Heart right ventricle (tissue), 16 donors: ENCODE data around the gene MRPS26. TPM values are rescaled to one million over a fixed set of nuclear protein-coding genes. Genes with fewer than 3 reads are reported as not detected.
A peak's percentile ranks its signal among the peaks of the same experiment; 100 is the strongest.
"Not testable (repeated sequence)": the region's sequence is repeated elsewhere in the genome, so short reads cannot be mapped to it uniquely, and the experiment has no call there.

Experiments used
- ATAC-seq, 8 donors: fragments of 200-7000 bp; cut with Tn5 transposase; one replicate each; pipeline ENCODE4 v1.9.1; 2020; ENCODE audit warnings: mild to moderate bottlenecking in 8 of 8, moderate library complexity in 8 of 8, moderate number of reproducible peaks in 1 of 8
- DNase-seq, 2 donors: peaks; one replicate each; pipeline ENCODE4 v3.0.0-alpha.2; 2020
- H3K27ac ChIP-seq, 10 donors: fragments of 200-600 bp; sonication (generic) in 2 of 10; one replicate each; pipeline versions ENCODE4 v1.5.0 to v1.8.0; 2020 to 2022; ENCODE audit warnings: mild to moderate bottlenecking in 3 of 10
- H3K27me3 ChIP-seq, 7 donors: fragments of 200-600 bp; one replicate each; pipeline ENCODE4 v1.8.0; 2021 to 2022; ENCODE audit warnings: mild to moderate bottlenecking in 2 of 7
- H3K36me3 ChIP-seq, 9 donors: fragments of 200-600 bp; sonication (generic) in 1 of 9; one replicate each; pipeline versions ENCODE4 v1.5.0 to v1.8.0; 2020 to 2022; ENCODE audit warnings: mild to moderate bottlenecking in 2 of 9
- H3K4me1 ChIP-seq, 9 donors: fragments of 200-600 bp; sonication (generic) in 1 of 9; one replicate each; pipeline versions ENCODE4 v1.5.0 to v1.8.0; 2020 to 2022; ENCODE audit warnings: mild to moderate bottlenecking in 4 of 9
- H3K4me3 ChIP-seq, 10 donors: fragments of 200-600 bp; sonication (generic) in 2 of 10; one replicate each; pipeline versions ENCODE4 v1.5.0 to v1.8.0; 2020 to 2022; ENCODE audit warnings: mild to moderate bottlenecking in 7 of 10, moderate library complexity in 2 of 10
- H3K9me3 ChIP-seq, 11 donors: fragments of 200-600 bp in 10 of 11; sonication (generic) in 2 of 11; one replicate each; pipeline versions ENCODE4 v1.5.0 to v1.8.0; 2013 to 2022; ENCODE audit warnings: mild to moderate bottlenecking in 2 of 11, control low read depth in 1 of 11, moderate library complexity in 1 of 11
- CTCF ChIP-seq, 9 donors: fragments of 200-600 bp; sonication (generic) in 2 of 9; IDR thresholded peaks; one replicate each; pipeline versions ENCODE4 v1.5.0 to v1.8.0; 2021 to 2022; ENCODE audit warnings: antibody characterized with exemption in 9 of 9, mild to moderate bottlenecking in 5 of 9, moderate library complexity in 1 of 9
- WGBS, 2 donors: extraction: QIAGEN DNeasy Blood & Tissue Kit; methylation state at CpG; one replicate each; pipeline ENCODE4 v1.1.7; 2013; ENCODE audit warnings: inconsistent platforms in 1 of 2; 5-methylcytosine and 5-hydroxymethylcytosine counted together
- intact Hi-C, 10 donors: fragments of 100-400 bp; cut with DNase I; formaldehyde crosslinking; loops; one replicate each; pipeline versions ENCODE4 v1.11.1 to v1.14.2; 2022
- polyA plus RNA-seq, 2 donors: library from polyadenylated mRNA; stranded (reverse); fragments of 200-250 nt; gene quantifications; one replicate each; pipeline ENCODE4 v1.2.3, GENCODE V29; 2013
- total RNA-seq, 10 donors: library from RNA; stranded (reverse); fragmentation: NEBNext Ultra II Directional in 3 of 10; extraction: Animal tissue kit (Norgen Biotek cat#: 25700) in 3 of 10; gene quantifications; one replicate each; pipeline versions ENCODE4 v1.2.1 to v1.2.4, GENCODE V29; 2021 to 2023
- donor health status: Arrhythmogenic right ventricular cardiomyopathy.
- donor health status: ischemic (EF 13 %, LVEDD 7.1; RV severe dilation, severe dysfunction).
- donor health status: healthy with polysubstance abuse.
- donor health status: DM: no; HTN: yes; CAD: no.
- donor health status: DM: no; HTN: no; CAD: no.
- donor health status: ischemic (EF 25% LVEDD 6.9; RV normal size, moderate dysfunction).
- donor health status: ischemic (EF 25% LVEDD 5.7; RV mildly dilated, moderate dysfunction).
- donor health status: healthy.
- donor health status: DM: yes; HTN: yes; CAD: no.
- donor health status: Ischemic cardiomyopathy.
- donor health status: ischemic (EF 35%, LVEDD 5.7; RV mildly dilated, moderate dysfunction).
- donor health status: nonischemic (EF 11% LVEDD 7.7; RV severe dilation, severe dysfunction).
- donor health status: DM: yes; HTN: yes; CAD: no.
- donor health status: PGD.
- donor health status: ischemic (EF 29% LVEDD 5.4; RV normal size, mild dysfunction).
- donor health status: nonischemic (EF 23%, LVEDD 6.1; RV moderate dilation, normal function).

Gene MRPS26
- total and polyA plus RNA-seq, 12 donors, result 39.1 to 119 (median 52.4) TPM

- intact Hi-C loops, result no loop called here
- DNase-seq (no peak), ATAC-seq (no peak)
- TF ChIP-seq CTCF (IDR thresholded peaks at IDR 0.05), result no peak
- Histone ChIP-seq H3K4me3 (peak overlapping the region; percentile 68 to 99 (median 94)), H3K9me3 (no peaks in the 10 kb centered on the region), H3K27me3 (no peaks in the 10 kb centered on the region), H3K27ac (peak overlapping the region; percentile 85 to 95 (median 90)), H3K4me1 (peaks cover 13 to 37% (median 27%) of the 10 kb centered on the region in 9 donors), H3K36me3 (peaks cover 0 to 31% (median 13%) of the 10 kb centered on the region in 9 donors)
- 45 to 46% methylated on average over 39 of the region's 39 CpGs for WGBS, 2 donors
Measured at GRCh38 chr20:3046677-3047462, 1.0 kb downstream of the MRPS26 start.

GRCh38 chr20:3047486-3048419, 1.9 kb downstream of the MRPS26 start:
- peaks cover 0 to 31% (median 13%) of the 10 kb centered on the region in 9 donors for H3K36me3 ChIP-seq
- peak overlapping the region in 3 of 10 donors; percentile 68 to 98 (median 92) for H3K4me3 ChIP-seq
- no peak for ATAC-seq
- intact Hi-C loops, result no loop called here
- 83 to 84% methylated on average over 14 of the region's 14 CpGs for WGBS, 2 donors
- peaks cover 12 to 28% (median 19%) of the 10 kb centered on the region in 9 donors for H3K4me1 ChIP-seq
- no peaks in the 10 kb centered on the region for H3K27me3 ChIP-seq
- H3K9me3 ChIP-seq, result no peaks in the 10 kb centered on the region
- TF ChIP-seq CTCF (IDR thresholded peaks at IDR 0.05), result no peak
- H3K27ac ChIP-seq, result no peak overlapping the region
- DNase-seq, result no peak

GRCh38 chr20:3051385-3052019, 5.7 kb downstream of the MRPS26 start:
- no peak for DNase-seq
- Histone ChIP-seq H3K9me3 (no peaks in the 10 kb centered on the region), H3K36me3 (peaks cover 0 to 31% (median 13%) of the 10 kb centered on the region in 9 donors), H3K27ac (no peak overlapping the region), H3K4me1 (peaks cover 8 to 14% (median 11%) of the 10 kb centered on the region in 9 donors), H3K4me3 (no peak overlapping the region), H3K27me3 (no peaks in the 10 kb centered on the region)
- intact Hi-C loops, result loop anchor here in 9 of 10 donors (2.0 to 10.0 kb wide), 4 partner anchors 61 to 263 kb away; no protein-coding TSS in a partner anchor
- 72 to 79% methylated on average over 7 of the region's 7 CpGs for WGBS, 2 donors
- TF ChIP-seq CTCF (IDR thresholded peaks at IDR 0.05), result no peak
- no peak for ATAC-seq

- H3K36me3 ChIP-seq, result no peaks in the 10 kb centered on the region
- H3K27me3 ChIP-seq, result no peaks in the 10 kb centered on the region
- TF ChIP-seq CTCF (IDR thresholded peaks at IDR 0.05), result no peak
- H3K9me3 ChIP-seq, result peaks cover 0 to 6% (median 0%) of the 10 kb centered on the region in 11 donors
- H3K4me1 ChIP-seq, result no peaks in the 10 kb centered on the region
- DNase-seq (no peak), ATAC-seq (no peak)
- no peak overlapping the region for H3K4me3 ChIP-seq
- intact Hi-C loops, result loop anchor here in 6 of 10 donors (5.0 to 10.0 kb wide), 2 partner anchors 48 to 255 kb away; no protein-coding TSS in a partner anchor
- no peak overlapping the region for H3K27ac ChIP-seq
- 91 to 96% methylated on average over 3 of the region's 3 CpGs for WGBS, 2 donors
Measured at GRCh38 chr20:3059489-3059888, 13.6 kb downstream of the MRPS26 start.

- DNase-seq, H3K27ac ChIP-seq, H3K4me1 ChIP-seq, ATAC-seq, H3K27me3 ChIP-seq, H3K4me3 ChIP-seq, H3K9me3 ChIP-seq, H3K36me3 ChIP-seq, intact Hi-C loops: not testable (repeated sequence)
- 81 to 83% methylated on average over 6 of the region's 6 CpGs for WGBS, 2 donors
Measured at GRCh38 chr20:3064119-3064518, 18.3 kb downstream of the MRPS26 start.
